Stimulated activated CD4-positive, alpha-beta T cell treated with anti-CD3 and anti-CD28 coated beads, Interleukin-2, amount 100 ng/mL, for 48 hours (primary cell): ENCODE results near the gene SNRPA.
A peak's percentile ranks its signal among the peaks of the same experiment; 100 is the strongest.
"Not testable (repeated sequence)": the region's sequence is repeated elsewhere in the genome, so short reads cannot be mapped to it uniquely, and the experiment has no call there.

Source experiments
- DNase-seq, 2 donors: peaks; one replicate each; pipeline ENCODE4 v3.0.0-alpha.2; 2020

The SNRPA gene

DNA sequence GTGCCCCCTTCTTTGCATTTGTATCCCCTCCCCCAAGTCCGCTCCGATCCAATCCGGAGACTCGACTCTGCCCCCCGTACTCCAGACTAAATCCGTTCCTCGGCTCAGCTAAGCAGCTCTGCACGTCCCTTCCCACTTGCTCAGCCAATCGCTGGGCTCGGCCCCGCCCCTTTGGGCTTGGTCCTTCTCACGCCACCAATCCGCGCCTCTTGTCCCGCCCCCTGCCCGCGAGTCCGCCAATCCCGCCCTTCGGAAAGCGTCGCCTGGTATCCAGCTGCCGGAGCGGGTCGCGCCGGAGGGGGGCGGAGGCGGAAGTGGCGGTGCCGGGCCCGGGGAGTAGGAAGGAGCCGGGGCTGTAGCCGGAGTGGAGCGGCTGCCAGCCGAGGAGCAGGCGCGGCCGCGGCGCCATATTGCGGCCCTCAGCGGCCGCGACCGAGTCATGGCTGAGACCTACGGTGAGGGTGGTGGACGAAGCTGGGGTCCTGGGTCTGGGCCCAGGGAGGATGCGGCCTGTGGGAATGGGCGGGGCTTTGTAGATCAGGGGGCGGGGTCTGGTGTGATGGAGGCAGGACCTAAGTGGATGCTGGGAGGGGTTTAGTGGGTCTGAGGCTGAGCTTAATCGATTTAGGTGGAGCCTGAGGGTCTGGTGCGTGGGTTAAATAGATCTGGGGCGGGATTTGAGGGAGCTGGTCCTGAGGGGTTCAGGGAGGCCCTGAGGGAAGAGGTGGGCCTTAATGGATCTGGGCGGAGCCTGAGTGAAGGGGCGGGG is 27.1 kb downstream of the SNRPA start, which contains the start of gene RAB4B:
Gene RAB4B, plus strand, starts transcription at position 311 of the 769 bp plus-strand sequence. Its CDS starts 129 bp downstream, at position 440.
- peak; percentile 99 to 100 for DNase-seq

DNA sequence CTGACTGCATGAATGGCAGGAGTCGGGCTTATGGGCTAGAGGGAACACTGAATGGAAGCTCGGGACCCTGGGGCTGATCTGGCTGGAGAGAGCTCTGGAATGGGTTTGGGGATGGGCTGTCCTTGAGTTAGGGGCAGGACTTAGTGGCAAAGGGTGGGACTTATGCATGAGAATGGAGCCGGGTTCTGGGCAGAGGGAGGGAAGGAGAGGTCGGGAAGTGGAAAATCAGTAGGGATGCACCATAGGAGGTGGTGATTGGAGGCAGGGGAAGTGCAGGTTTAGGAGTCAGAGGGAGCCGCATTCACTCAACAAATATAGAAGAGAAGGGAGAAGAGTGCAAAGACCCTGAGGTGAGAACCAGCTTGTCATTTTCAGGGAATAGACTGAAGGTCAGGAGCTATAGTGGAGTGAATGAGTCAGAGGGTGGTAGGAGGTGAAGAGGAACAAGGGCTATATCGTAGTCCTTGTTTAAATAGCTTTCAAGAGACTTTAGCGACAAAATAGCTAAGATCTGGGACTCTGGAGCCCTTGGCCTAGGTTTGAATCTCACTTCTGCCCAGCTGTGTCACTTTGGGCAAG is 27.8 kb downstream of the SNRPA start:
- DNase-seq, result no peak

DNA sequence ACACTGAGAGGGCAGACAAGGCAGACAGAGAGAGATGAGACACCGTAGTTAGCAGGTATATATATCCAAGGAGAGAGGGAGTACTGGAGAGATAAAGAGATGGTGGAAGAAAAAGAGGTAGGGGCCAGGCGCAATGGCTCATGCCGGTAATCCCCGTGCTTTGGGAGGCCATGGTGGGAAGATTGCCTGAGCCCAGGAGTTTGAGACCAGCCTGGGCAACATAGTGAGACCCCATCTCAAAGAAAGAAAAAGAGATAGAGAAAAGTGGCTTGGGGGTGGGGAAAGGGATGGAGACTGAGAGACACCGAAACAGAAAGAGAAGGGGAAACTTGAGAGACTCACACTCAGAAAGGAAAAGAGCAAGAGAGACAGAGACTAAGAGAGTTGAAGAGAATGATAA is 29.6 kb downstream of the SNRPA start:
- DNase-seq, result no peak

DNA sequence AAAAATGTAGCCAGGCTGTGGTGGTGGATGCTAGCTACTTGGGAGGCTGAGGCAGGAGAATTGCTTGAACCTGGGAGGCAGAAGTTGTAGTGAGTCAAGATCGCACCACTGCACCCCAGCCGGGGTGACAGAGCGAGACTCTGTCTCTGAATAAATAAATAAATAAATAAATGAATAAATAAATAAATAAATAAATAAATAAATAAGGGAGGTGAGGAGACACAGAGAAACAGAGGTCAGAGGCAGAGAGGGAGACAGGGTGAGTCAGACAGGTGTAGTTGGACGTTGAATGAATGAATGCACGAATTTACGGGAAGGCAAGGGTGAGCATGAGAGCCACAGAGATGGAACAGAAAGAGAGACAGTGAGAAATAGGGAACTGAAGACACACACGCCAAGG is 30.1 kb downstream of the SNRPA start:
- no peak for DNase-seq

DNA sequence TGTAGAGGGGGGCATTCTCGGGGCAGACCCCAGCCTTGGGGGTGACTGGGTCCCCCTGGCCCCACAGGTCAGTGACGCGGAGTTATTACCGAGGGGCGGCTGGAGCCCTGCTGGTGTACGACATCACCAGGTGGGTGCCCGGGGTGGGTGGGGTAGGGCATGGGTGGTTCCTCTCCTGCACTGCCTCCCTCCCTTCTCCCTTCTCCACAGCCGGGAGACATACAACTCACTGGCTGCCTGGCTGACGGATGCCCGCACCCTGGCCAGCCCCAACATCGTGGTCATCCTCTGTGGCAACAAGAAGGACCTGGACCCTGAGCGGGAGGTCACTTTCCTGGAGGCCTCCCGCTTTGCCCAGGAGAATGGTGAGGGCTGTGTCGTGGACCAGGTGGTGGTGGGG is 32.7 kb downstream of the SNRPA start:
- DNase-seq, result no peak

DNA sequence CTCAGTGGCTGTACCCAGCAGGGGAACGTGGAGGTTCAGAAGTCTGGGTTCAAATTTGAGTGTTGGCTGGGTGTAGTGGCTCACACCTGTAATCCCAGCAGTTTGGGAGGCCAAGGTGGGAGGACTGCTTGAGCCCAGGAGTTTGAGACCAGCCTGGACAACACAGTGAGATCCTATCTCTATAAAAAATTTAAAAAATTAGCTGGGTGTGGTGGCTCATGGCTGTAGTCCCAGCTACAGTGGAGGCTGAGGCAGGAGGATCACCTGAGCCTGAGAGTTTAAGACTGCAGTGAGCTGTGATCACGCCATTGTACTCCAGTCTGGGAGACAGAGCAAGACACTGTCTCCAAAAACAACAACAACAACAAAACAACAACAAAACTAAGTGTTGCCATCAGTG is 33.1 kb downstream of the SNRPA start:
- DNase-seq, result not testable (repeated sequence)

DNA sequence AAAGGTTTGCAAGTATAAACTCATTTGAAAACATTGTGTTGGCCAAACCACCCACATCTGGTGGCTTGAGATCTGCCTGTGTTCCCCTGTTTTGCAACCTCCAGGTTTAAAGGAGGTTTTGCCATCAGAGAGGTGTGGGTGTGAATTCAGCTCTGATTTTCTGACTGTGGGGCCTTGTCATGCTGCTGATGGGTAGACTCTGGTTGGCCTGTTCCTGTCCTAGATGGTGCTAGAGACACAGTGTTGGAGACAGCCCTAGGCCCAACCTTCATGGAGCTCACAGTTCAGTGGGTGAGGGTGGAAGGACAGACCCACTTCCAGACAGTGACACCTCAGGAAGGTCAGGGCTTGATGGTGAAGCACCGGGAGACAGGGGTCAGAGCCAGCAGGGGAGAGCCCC is 34.5 kb downstream of the SNRPA start:
- no peak for DNase-seq

DNA sequence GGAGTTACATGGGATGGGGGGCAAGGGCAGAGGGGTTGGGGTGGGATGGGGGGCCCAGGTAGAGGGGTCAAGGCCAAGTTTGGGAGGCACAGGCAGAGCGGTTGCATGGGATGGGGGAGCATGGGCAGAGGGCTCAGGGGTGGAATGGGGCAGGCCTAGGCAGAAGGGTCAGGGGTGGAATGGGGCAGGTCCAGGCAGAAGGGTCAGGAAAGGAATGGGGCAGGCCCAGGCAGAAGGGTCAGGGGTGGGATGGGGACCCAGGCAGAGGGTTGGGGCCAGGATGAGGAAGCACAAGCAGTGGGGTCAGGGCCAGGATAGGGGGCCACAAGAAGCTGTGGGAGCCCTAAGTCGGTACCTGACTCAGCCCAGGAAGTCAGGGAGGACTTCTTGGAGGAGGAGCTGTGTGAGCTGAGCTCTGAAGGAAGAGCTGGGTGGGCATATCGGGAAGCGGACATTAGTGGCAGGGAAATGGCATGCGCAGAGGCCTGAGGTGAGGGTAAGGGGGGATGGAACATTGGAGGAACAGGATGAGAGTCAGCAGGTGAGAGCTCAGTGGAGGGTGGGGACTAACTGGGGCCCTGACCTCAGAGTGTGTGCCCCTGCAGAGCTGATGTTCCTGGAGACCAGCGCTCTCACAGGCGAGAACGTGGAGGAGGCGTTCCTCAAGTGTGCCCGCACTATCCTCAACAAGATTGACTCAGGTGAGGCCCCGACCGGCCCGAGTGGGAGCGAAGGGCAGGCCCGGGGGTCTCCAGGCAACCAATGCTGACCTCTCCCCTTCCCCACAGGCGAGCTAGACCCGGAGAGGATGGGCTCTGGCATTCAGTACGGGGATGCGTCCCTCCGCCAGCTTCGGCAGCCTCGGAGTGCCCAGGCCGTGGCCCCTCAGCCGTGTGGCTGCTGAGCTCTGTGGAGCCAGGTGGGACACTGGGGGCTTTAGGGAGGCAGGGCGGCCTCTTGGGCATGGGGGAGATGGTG is 35.3 kb downstream of the SNRPA start:
- DNase-seq, result no peak

DNA sequence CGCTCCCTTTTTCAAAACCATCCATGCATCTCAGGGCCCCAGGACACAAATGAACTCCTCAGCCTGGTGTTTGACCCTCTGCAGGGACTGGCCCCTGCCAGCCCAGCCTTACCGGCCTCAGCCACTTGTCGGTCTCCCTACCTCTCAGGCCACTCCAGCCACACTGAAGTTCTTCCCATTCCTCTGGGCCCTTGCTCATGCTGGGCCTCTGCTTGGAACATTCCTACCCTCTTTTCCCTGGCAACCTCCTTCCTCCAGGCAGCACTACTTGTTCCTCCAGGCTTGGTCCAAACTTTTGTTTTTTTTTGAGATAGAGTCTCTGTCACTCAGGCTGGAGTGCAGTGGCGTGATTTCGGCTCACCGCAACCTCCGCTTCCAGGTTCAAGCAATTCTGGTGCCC is 40.3 kb downstream of the SNRPA start:
- DNase-seq, result no peak

DNA sequence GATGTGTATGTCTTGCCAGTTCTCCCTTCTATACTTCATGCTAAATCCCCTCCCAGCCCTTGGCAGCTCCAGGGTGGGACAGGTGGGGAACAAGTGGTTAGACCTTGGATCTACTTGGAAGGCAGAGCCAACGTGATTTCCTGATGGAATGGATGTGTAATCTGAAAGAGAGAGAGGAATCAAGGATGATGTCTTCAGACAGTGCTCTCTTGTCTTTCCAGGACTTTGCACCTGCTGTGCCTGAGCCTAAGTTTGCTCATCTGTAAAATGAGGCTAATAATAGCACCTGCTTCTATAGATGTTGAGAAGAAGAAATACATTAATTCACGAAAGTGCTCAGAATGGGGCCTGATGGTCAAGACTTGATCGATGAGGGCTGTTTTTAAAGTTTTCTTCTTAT is 41.0 kb downstream of the SNRPA start:
- no peak for DNase-seq

DNA sequence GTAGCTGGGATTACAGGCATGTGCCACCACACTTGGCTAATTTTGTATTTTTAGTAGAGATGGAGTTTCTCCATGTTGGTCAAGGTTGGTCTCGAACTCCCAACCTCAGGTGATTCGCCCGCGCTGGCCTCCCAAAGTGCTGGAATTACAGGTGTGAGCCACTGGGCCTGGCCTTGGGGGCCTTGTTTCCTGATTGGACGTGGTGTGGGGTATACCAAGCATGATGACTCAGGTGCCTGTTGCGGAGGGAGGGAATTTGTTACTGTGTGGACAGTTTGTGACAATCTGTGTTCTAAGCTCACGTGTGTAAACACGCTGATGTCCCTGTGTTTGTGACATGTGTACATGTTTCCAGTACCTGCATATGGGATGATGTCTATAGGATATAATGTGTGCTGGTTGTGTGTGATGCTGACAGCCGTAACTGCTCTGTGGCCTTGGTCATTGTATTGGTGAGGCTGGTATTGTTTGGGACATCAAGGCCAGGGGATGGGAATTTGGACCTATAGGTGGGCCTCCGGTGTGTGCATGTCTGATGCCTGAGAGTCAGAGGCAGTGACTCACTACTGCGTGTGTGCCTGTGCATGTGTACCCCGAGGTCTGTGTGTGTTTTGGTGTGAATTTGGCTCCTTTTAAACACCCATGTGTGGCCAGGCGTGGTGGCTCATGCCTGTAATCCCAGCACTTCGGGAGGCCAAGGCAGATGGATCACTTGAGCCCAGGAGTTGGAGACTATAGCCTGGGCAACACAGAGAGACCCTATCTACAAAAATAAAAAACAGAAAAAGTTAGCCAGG is 46.4 kb downstream of the SNRPA start:
- DNase-seq, result no peak

DNA sequence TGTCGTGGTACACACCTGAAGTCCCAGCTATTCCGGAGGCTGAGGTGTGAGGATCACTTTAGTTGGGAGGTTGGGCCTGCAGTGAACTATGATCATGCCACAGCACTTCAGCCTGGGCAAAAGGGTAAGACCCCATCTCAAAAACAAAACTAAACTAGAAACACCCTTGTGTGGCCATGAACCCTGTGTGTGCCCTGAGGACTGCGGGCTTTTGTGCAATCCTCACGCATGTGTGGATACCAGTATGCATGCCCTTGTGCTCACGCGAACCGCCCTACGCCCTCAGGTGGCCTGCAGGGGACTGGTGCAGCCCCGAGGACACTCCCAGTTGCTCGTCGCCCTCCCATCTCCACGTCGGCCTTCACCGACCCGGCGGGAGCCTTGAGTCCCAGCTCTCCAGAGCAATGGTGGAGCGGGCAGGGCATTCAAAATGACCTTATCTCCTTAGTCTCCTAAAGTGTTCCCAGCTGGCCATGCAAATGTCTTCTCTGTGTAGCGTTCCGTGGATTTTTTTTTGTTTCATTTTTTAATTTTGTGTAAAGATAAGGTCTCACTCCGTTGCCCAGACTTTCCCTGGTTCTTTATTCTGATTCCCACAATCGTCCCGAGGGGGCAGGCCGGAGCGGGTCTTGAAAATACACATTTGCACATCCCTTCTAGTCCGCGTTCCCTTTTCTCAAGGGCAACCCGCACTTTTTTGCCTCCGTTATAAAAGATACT is 47.1 kb downstream of the SNRPA start:
- DNase-seq, result peak; percentile 50 to 53

DNA sequence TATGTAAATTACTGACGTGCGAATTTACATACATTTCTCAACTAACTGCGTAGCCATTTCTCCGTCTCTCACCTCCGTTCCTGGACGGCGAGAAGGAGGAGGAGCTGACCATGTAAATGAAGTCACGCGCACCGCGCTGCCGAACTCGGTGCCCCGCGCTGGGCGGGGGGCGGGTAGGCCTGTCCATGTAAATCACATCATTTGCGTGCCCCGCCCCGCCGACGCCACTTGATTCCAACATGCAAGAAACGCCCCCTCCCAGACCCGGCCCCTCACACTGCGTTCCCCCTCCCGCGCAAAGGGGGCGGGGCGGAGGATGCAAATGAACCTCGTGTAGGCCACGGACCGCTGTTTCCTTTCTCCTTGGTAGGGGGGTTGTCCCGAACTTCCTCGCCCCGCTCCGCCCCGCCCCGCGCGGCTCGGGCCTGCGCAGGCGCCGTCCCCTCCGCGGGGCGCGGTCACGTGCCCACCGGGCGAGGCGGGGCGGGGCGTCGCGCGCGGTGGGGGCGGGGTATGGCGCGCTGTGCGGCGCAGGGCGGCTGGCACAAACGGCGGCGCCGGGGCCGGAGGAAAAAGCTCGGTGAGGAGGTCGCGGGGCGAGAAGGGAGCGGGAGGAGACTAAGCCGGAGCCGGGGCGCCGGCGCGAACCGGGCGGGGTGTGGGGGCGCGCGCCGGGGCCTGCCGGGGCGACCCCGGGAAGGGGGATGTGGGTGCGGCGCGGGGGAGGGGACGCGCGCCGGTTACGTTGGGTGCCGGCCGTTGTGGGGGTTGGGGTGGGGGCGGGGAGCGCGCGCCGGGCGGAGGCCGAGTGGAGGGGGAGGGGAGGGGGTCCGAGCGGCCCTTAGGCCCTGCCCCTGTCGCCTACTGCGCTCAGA is 47.9 kb downstream of the SNRPA start, which contains the start of gene EGLN2:
Gene EGLN2, plus strand, starts transcription at position 509 of the 875 bp plus-strand sequence. CDS start 1,382 bp downstream, outside the sequence.
- DNase-seq, result peak; percentile 100

DNA sequence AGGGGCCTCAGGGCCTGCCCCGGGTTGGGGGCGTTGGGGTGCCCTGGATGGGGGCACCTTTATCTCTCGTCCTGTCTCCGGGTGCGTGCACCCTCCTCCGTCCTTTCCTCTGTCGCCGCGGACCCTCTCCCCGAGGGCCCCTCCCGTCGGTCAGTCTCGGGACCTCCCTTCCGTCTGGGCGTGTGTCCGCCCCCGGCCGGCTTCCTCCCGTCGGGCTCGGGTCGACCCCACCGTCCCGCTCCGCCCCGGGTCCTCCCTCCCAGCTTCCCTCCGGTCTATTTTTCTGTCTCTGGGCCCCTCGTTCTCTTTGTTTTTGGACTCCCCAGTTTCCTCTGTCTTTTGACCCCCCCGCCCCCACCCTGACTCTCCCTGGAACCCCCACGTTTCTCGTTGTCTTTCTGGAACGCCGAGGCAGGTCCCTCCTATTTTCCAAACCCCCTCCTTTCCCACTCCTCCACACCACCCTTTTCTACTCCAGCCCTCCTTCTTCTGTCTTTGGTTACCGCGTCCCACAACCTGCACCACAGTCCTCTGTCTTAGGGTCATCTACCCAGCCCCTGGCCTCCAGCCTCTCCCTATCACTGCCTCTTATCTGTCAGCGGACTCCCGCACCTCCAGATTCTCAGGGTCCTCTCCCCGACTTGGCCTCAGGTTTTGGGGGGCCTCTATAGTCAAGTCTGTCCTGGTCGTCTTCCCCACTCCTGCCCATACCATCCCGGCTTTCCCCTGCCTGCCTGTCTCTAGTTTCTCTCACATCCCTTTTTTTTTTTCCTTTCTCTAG is 48.7 kb downstream of the SNRPA start:
- DNase-seq, result no peak

DNA sequence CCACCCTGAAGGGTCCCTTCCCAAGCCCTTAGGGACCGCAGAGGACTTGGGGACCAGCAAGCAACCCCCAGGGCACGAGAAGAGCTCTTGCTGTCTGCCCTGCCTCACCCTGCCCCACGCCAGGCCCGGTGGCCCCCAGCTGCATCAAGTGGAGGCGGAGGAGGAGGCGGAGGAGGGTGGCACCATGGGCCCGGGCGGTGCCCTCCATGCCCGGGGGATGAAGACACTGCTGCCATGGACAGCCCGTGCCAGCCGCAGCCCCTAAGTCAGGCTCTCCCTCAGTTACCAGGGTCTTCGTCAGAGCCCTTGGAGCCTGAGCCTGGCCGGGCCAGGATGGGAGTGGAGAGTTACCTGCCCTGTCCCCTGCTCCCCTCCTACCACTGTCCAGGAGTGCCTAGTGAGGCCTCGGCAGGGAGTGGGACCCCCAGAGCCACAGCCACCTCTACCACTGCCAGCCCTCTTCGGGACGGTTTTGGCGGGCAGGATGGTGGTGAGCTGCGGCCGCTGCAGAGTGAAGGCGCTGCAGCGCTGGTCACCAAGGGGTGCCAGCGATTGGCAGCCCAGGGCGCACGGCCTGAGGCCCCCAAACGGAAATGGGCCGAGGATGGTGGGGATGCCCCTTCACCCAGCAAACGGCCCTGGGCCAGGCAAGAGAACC is 49.5 kb downstream of the SNRPA start:
- no peak for DNase-seq

DNA sequence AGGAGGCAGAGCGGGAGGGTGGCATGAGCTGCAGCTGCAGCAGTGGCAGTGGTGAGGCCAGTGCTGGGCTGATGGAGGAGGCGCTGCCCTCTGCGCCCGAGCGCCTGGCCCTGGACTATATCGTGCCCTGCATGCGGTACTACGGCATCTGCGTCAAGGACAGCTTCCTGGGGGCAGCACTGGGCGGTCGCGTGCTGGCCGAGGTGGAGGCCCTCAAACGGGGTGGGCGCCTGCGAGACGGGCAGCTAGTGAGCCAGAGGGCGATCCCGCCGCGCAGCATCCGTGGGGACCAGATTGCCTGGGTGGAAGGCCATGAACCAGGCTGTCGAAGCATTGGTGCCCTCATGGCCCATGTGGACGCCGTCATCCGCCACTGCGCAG is 50.0 kb downstream of the SNRPA start:
- DNase-seq, result no peak

DNA sequence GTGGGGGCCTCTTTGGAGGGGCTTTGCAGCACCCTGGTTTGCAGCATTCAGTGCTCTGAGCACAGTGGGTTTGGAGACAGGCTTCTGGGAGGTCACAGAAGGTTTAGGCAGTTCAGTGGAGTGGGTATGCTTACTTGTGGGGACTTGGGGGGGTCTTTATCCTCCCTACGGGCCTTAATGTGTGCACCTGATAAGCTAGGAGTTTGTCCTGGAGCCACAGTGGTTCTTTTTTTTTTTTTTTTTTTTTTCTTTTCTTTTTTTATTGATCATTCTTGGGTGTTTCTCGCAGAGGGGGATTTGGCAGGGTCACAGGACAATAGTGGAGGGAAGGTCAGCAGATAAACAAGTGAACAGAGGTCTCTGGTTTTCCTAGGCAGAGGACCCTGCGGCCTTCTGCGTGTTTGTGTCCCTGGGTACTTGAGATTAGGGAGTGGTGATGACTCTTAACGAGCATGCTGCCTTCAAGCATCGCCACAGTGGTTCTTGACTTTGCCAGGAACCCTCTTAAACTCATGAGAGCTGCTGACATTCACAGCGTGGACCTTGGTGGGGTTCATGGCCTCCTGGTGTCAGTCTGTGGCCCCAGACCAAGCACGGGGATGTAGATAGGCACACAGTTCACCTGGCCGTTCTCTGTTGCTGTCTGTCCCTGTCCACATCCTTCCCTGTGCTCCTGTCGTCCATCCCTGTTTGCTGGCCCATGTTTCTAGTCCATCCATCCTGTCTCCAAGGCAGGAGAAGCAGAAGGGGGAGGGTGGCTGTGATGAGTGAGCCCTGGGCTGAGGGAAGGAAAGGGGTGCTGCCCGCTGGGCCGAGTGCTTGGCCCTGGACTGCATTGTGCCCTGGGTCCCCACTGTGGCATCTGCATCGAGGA is 50.7 kb downstream of the SNRPA start:
- DNase-seq, result no peak
